ENCODE data around the gene USP17L11.
"Not testable (repeated sequence)": the region's sequence is repeated elsewhere in the genome, so short reads cannot be mapped to it uniquely, and the experiment has no call there.

USP17L11 gene, protein sequence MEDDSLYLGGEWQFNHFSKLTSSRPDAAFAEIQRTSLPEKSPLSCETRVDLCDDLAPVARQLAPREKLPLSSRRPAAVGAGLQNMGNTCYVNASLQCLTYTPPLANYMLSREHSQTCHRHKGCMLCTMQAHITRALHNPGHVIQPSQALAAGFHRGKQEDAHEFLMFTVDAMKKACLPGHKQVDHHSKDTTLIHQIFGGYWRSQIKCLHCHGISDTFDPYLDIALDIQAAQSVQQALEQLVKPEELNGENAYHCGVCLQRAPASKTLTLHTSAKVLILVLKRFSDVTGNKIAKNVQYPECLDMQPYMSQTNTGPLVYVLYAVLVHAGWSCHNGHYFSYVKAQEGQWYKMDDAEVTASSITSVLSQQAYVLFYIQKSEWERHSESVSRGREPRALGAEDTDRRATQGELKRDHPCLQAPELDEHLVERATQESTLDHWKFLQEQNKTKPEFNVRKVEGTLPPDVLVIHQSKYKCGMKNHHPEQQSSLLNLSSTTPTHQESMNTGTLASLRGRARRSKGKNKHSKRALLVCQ

DNA sequence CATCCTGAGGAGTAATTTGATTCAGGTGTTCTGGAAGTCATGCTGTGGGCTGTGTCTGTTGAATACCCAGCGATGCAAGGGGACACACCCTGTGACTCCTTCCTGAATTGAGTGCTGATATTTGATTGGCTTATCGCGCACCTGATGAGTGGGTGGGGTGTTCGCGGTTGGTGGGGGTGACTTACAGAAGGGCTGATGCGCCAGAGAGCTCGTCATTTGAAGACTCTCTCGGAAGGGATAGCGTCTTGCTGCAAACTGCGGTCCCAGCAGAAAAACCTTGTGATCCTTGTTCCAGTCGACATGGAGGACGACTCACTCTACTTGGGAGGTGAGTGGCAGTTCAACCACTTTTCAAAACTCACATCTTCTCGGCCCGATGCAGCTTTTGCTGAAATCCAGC is at the start of gene USP17L11:
Gene USP17L11 (plus strand): TSS at position 301 of the 400 bp plus-strand sequence. CDS start 0 bp downstream, at position 301.
- DNase-seq = not testable (repeated sequence)

- DNase-seq = not testable (repeated sequence)
These were observed 49.2 kb upstream of the USP17L11 start for GRCh38 chr4:9165990-9166389.

DNA sequence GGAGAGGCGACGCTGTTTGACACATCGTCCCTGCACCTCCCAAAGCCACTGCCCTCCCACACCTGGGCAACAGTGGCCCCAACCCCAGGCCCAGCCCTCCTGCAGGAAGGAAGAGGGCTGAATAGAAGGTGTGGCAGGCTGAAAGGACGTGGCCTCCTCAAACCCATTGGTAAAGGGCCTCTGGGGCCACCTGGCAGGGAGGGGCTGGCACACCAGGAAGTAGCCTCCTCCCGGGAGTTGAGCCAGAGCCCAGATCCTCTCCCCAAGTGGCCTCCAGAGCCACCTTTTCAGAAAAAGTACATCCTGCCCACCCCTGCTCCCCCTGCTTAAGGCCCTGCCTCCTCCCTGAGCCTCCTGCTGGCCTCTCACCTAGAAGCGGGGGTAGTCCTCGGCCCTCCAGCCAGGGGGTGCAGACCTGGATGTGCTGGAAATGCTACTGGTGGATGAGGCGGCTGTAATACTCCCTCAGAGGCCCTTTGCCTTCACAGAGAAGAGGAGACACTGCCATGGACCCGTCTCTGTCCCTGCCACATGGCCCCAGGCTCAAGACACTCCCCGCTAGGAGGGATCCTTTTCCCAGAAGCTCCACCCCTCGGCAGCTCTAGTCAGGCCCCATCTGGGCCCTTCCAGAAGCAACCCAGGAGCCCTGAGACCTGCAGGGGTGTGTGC is 45.3 kb upstream of the USP17L11 start, which contains the start of gene FAM90A26:
Gene FAM90A26 (plus strand): TSS at position 619 of the 669 bp plus-strand sequence. CDS start 2,764 bp downstream, outside the sequence.
- DNase-seq = not testable (repeated sequence)

- not testable (repeated sequence) for DNase-seq
These were observed 4.8 kb upstream of the USP17L11 start, which contains the start of gene USP17L10 for GRCh38 chr4:9210357-9210756. TSS of gene USP17L10 (plus strand) at chr4:9210657. CDS start at chr4:9210657, 0 bp downstream.

GRCh38 chr4:9214701-9215100 is 504 bp upstream of the USP17L11 start:
- not testable (repeated sequence) for DNase-seq

GRCh38 chr4:9219852-9220251 is 4.6 kb downstream of the USP17L11 start, which contains the start of gene USP17L12:
TSS of gene USP17L12 (plus strand) at chr4:9220152. CDS start at chr4:9220152, 0 bp downstream.
- not testable (repeated sequence) for DNase-seq

GRCh38 chr4:9224596-9224995 is 9.4 kb downstream of the USP17L11 start, which contains the start of gene USP17L13:
TSS of gene USP17L13 (plus strand) at chr4:9224896. CDS start at chr4:9224896, 0 bp downstream.
- DNase-seq = not testable (repeated sequence)

- DNase-seq = not testable (repeated sequence)
These were observed 15.0 kb downstream of the USP17L11 start for GRCh38 chr4:9230249-9230648.

DNA sequence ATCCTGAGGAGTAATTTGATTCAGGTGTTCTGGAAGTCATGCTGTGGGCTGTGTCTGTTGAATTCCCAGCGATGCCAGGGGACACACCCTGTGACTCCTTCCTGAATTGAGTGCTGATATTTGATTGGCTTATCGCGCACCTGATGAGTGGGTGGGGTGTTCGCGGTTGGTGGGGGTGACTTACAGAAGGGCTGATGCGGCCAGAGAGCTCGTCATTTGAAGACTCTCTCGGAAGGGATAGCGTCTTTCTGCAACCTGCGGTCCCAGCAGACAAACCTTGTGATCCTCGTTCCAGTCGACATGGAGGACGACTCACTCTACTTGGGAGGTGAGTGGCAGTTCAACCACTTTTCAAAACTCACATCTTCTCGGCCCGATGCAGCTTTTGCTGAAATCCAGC is 18.9 kb downstream of the USP17L11 start, which contains the start of gene USP17L15:
Gene USP17L15 (plus strand): TSS at position 301 of the 400 bp plus-strand sequence. CDS start 0 bp downstream, at position 301.
- DNase-seq = not testable (repeated sequence)

DNA sequence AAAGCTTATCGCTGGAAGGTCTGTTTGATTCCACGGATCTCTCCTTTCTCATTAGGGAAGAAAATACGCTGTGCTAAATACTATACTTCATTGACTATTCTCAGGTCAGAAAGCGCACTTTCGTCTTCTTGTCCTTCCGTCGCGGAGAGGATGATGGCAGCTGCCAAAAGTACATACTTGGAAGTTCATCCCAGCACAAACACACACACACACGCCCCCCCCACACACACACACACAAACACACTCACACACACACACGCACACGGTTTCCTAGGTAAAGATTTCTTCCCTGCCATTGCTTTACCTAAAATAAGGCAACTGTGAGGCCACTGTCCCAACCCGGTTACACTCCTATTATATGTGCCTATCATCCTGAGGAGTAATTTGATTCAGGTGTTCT is 23.3 kb downstream of the USP17L11 start:
- not testable (repeated sequence) for DNase-seq

DNA sequence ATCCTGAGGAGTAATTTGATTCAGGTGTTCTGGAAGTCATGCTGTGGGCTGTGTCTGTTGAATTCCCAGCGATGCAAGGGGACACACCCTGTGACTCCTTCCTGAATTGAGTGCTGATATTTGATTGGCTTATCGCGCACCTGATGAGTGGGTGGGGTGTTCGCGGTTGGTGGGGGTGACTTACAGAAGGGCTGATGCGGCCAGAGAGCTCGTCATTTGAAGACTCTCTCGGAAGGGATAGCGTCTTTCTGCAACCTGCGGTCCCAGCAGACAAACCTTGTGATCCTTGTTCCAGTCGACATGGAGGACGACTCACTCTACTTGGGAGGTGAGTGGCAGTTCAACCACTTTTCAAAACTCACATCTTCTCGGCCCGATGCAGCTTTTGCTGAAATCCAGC is 28.4 kb downstream of the USP17L11 start, which contains the start of gene USP17L17:
Gene USP17L17 (plus strand): TSS at position 301 of the 400 bp plus-strand sequence. CDS start 0 bp downstream, at position 301.
- not testable (repeated sequence) for DNase-seq

- not testable (repeated sequence) for DNase-seq
These were observed 32.9 kb downstream of the USP17L11 start, which contains the start of gene USP17L18 for GRCh38 chr4:9247953-9248680. TSS of gene USP17L18 (plus strand) at chr4:9248630. CDS start at chr4:9248630, 0 bp downstream.

GRCh38 chr4:9253078-9253477 is 37.9 kb downstream of the USP17L11 start, which contains the start of gene USP17L19:
TSS of gene USP17L19 (plus strand) at chr4:9253378. CDS start at chr4:9253378, 0 bp downstream.
- not testable (repeated sequence) for DNase-seq

DNA sequence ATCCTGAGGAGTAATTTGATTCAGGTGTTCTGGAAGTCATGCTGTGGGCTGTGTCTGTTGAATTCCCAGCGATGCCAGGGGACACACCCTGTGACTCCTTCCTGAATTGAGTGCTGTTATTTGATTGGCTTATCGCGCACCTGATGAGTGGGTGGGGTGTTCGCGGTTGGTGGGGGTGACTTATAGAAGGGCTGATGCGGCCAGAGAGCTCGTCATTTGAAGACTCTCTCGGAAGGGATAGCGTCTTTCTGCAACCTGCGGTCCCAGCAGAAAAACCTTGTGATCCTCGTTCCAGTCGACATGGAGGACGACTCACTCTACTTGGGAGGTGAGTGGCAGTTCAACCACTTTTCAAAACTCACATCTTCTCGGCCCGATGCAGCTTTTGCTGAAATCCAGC is 42.6 kb downstream of the USP17L11 start, which contains the start of gene USP17L20:
Gene USP17L20 (plus strand): TSS at position 301 of the 400 bp plus-strand sequence. CDS start 0 bp downstream, at position 301.
- not testable (repeated sequence) for DNase-seq

DNA sequence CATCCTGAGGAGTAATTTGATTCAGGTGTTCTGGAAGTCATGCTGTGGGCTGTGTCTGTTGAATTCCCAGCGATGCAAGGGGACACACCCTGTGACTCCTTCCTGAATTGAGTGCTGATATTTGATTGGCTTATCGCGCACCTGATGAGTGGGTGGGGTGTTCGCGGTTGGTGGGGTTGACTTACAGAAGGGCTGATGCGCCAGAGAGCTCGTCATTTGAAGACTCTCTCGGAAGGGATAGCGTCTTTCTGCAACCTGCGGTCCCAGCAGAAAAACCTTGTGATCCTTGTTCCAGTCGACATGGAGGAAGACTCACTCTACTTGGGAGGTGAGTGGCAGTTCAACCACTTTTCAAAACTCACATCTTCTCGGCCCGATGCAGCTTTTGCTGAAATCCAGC is 47.4 kb downstream of the USP17L11 start, which contains the start of gene USP17L21:
Gene USP17L21 (plus strand): TSS at position 301 of the 400 bp plus-strand sequence. CDS start 0 bp downstream, at position 301.
- not testable (repeated sequence) for DNase-seq
